ENCODE results near the gene IPO5.

IPO5 gene

DNA sequence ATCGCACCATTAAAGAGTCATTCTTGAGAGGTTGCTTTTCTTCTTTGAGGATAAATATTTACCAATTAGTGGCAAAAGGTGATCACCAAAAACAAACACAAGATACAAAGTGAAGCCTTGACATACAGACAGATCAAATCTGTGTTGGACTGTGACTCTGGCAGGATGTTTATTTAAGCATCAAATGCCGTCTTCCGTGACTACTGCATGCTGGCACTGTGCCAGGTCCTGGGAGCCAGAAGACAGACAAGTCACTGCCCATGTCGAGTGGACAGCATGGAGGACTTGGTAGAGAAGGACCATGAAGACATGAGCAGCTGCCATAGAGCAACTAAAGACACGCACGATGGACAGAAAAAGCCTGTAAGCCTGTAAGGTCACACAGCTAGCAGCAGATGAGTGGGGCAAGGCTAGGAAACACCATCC is 96.6 kb downstream of the IPO5 start:
- in situ Hi-C loops (cut with HindIII; ENCODE audit: low sequenced_read_pairs): no loop called here

DNA sequence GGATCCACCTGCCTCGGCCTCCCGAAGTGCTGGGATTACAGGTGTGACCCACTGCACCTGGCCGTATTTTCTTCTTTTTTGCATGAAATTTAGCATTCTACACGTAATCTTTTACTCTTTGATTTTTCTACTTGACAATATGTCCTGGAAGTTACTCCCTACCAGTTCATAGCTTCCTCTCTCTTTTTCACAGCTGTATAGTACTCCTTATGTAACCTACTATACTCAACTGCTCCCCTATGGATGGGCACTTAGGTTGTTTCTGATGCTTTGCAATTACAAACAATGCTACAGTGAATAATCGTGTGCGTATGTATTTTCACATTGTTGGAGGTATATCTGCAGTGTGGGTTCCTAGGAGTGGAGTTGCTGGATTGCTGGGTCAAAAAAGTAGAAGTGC is 98.9 kb downstream of the IPO5 start:
- in situ Hi-C loops (cut with HindIII; ENCODE audit: low sequenced_read_pairs): no loop called here

DNA sequence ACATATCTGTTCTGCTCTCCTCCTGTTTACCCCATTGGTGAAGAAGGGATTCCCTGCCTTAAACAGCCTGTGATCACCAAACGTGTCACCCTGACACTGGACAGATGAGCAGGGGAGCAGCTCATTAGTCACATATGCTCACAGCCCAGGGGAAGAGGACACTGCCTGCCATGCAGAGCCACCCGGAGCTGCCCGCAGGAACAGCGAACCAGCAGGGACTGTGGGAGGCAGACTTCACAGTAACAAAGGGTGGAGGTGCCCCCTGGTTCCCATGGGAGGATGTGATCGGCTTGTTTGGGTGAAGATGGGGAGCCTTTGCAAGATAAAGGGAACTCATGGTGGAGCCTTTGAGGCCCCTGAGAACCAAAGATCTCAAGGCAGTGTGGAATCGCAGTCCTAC is 100.8 kb downstream of the IPO5 start:
- in situ Hi-C loops (cut with HindIII; ENCODE audit: low sequenced_read_pairs): no loop called here

DNA sequence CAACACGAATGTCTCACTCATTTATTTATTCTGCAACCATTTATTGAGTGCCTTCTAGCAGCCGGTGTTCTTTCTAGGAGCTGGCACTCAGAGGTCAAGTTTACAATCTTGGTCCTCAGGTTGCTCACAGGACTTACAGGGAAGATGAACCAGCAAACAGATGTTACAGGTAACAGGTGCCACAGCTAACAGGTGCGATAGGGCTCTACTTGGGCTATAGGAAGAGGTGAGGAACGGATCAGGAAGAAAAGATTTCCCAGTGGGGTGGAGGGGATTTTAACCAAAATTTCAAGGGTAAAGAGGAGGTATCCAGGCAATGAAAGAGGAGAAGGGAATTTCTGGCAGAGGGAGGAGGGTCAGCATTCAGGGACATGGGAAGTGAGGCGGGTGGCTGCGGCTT is 102.1 kb downstream of the IPO5 start:
- in situ Hi-C loops (cut with HindIII; ENCODE audit: low sequenced_read_pairs): no loop called here

DNA sequence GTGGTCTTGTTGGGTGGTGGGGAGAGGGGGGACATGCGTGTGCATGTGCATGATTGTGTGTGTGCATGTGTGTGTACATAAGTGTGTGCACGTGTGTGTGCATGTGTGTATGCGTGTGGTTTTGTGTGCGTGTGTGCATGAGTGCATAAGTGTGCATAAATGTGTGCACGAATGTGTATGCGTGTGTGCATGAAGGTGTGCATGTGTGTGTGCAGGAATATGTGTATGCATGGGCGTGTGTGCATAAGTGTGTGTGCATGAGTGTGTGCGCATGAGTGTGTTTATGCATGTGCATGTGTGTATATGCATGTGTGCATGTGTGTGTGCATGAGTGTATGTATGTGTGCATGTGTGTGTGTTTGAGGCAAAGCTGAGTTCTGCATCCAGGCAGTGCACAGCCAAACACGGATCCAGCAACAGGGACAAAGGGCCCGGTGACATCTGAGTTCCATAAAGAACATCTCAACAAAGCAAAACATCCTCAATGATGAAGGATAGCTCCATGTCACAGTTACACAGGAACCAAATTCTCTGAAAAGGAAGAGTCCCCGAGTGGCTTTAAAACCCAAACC is 103.5 kb downstream of the IPO5 start:
- in situ Hi-C loops (cut with HindIII; ENCODE audit: low sequenced_read_pairs): no loop called here

DNA sequence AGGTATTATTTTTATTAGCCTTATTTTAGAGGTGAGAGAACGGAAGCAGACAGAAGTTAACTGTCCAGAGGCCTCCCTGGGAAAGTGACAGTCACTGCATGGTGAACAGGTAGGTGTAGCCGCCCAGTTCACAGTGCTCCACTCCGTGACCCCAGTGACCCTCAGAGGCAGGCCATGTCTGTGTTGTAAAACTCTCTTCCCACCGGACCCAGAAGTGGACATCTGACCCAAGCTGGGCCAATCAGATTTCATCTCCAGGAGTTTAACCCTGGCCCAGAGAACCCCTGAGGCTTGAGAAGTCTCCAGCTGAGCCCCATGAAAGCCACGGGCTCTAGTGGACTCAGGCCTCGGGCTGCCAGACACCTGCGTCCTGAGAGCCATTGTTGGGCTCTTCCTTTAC is 105.8 kb downstream of the IPO5 start:
- in situ Hi-C loops (cut with HindIII; ENCODE audit: low sequenced_read_pairs): no loop called here

DNA sequence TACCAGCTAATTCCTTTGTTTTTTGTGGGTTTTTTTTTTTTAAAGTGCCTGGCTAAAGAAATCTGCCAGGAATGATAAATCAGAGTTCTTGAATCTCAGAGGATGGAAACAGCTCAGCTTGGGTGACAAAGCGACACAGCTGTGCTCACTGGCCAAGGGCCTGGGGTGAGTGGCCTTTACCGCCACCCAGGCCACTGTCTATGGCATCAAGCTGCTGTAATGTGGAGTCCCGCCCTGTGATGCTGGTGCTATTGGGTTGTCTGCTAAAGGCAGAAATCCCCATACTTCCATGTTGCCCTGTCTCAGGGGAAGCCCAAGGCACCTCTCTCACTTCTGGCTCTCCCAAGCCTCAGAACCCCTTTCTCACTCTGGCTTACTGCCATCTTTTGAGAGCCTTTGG is 106.8 kb downstream of the IPO5 start:
- in situ Hi-C loops (cut with HindIII; ENCODE audit: low sequenced_read_pairs): no loop called here

DNA sequence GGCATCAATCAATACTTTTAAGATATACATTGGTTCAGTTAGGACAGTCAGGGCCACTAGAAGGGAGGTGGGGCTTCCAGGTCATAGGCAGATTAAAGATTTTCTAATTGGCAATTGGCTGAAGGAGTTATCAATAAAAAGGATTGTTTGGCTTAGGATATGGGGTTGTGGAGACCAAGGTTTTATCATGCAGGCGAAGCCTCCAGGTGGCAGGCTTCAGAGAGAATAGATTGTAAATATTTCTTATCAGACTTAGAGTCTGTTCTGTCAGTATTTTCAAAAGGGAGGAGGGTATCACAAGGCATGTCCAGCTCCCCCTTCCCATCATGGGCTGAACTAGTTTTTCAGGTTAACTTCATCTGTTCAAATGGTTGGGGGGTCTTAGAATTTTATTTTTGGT is 112.0 kb downstream of the IPO5 start:
- in situ Hi-C loops (cut with HindIII; ENCODE audit: low sequenced_read_pairs): no loop called here

DNA sequence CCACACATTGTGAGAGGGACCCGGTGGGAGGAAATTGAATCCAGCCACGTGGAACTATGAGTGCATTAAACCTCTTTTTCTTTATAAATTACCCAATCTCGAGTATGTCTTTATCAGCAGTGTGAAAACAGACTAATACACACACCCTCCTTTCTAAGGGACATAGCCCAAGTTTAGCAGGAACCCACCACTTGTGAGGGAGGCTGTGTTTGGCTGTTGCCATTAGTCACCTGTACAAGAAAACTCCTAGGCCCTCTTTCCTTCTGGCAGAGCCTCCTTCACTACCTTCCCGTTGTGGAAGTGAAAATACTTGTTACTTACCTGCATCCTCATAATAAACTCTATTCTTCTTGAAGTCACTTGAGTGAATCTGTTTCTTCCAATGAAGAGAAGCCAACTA is 113.2 kb downstream of the IPO5 start:
- in situ Hi-C loops (cut with HindIII; ENCODE audit: low sequenced_read_pairs): no loop called here

DNA sequence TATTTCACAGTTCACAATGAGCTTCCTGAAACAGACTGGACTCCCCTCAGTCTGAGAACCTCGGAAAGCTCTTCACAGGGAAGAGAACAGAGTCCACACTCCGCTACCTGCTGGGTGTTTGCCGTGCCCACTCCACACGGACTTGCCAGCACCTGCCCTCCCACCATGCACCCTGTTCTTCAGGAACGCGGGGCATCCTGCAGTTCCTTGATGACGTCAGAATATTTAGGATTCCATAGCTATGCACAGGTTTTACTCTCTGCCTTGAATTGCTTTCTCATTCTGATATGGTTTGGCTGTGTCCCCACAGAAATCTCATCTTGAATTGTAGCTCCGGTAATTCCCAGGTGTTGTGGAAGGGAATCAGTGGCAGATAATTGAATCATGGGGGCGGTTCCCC is 115.0 kb downstream of the IPO5 start:
- in situ Hi-C loops (cut with HindIII; ENCODE audit: low sequenced_read_pairs): no loop called here

DNA sequence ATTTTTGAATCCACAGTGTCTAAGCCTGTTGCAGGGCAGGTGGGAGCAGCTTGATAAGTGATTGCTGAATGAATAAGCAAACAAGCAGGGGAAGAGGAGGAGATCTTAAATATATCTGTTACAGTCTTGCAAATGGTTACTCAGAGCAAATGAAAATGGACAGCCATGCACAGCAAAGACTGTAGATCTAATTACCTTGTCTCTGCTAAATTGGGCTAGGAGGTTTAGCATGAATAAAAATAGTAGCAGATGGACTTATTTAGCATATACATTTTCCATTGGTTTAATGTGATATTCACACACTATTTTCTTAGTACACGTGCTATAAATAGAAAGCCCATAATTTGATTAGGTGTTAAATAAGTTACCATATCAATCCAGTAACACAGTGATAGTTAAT is 116.5 kb downstream of the IPO5 start:
- in situ Hi-C loops (cut with HindIII; ENCODE audit: low sequenced_read_pairs): no loop called here

DNA sequence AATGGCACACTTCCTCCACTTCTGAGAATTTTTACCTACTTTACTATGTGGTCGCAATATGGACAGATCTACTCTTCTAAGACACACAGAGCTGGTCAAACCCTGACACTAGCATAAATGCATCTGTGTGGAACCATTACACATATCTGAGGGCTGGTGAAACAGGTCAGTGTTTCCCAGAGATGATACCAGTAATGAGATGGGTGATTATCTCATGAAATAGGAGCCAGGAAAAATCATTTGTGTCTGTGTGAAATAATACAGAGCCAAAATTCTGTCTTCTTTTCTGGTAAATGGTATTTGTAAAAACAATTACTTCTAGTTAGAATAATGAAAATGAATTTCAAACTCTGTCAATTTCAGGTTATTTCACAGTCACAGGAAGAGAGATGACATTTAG is 117.8 kb downstream of the IPO5 start:
- in situ Hi-C loops (cut with HindIII; ENCODE audit: low sequenced_read_pairs): no loop called here

DNA sequence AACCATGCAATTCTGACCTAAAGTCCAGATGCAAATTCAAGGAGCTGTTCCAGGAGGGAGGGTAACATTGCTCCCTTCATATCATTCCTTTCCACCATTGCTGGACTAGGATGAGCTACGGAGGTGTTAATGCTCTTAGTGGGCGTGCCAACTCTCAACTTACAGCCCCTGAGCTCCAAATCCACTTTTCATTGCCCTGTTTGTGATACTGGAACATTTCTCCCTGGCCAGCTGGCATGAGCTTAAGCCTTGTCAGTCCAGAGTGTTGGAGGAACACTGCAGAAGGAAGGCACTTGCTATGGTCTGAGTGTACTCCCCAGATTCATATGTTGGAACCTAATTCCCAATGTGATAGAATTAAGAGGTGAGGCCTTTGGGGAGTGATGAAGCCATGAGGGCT is 119.0 kb downstream of the IPO5 start:
- in situ Hi-C loops (cut with HindIII; ENCODE audit: low sequenced_read_pairs): no loop called here
